NCI-H345 treated with DMSO at 0.1 percent for 48 hours (cell line): ENCODE measurements around the gene GPC3.

Experiments
- DNase-seq: peaks from one replicate; lab custom pipeline; 2025; ENCODE audit not compliant: unreplicated experiment; lab: John Stamatoyannopoulos, UW

The GPC3 gene

GRCh38 chrX:133852401-133852800 lies 133.0 kb downstream of the GPC3 start:
- DNase-seq = no peak

- DNase-seq = no peak
Measured at GRCh38 chrX:133850399-133850798, 135.0 kb downstream of the GPC3 start.

- no peak for DNase-seq
Measured at GRCh38 chrX:133849676-133850075, 135.7 kb downstream of the GPC3 start.

GRCh38 chrX:133847340-133847994 lies 137.9 kb downstream of the GPC3 start:
- DNase-seq = no peak

- no peak for DNase-seq
Measured at GRCh38 chrX:133846311-133846710, 139.1 kb downstream of the GPC3 start.

GRCh38 chrX:133840415-133840814 lies 145.0 kb downstream of the GPC3 start:
- no peak for DNase-seq

GRCh38 chrX:133838761-133839676 lies 146.4 kb downstream of the GPC3 start:
- DNase-seq = peak; percentile 7

GRCh38 chrX:133837091-133837490 lies 148.3 kb downstream of the GPC3 start:
- DNase-seq = no peak

- no peak for DNase-seq
Measured at GRCh38 chrX:133836561-133836960, 148.8 kb downstream of the GPC3 start.

- DNase-seq = no peak
Measured at GRCh38 chrX:133834771-133835170, 150.6 kb downstream of the GPC3 start.

GRCh38 chrX:133819546-133819945 lies 165.8 kb downstream of the GPC3 start:
- no peak for DNase-seq

GRCh38 chrX:133818019-133818418 lies 167.4 kb downstream of the GPC3 start:
- no peak for DNase-seq

- DNase-seq = no peak
Measured at GRCh38 chrX:133815496-133815895, 169.9 kb downstream of the GPC3 start.

GRCh38 chrX:133813971-133814370 lies 171.4 kb downstream of the GPC3 start:
- DNase-seq = no peak

- DNase-seq = no peak
Measured at GRCh38 chrX:133812402-133812801, 173.0 kb downstream of the GPC3 start.

GRCh38 chrX:133810925-133811324 lies 174.5 kb downstream of the GPC3 start:
- no peak for DNase-seq

GRCh38 chrX:133804072-133804471 lies 181.3 kb downstream of the GPC3 start:
- no peak for DNase-seq

GRCh38 chrX:133796282-133796681 lies 189.1 kb downstream of the GPC3 start:
- DNase-seq = no peak

GRCh38 chrX:133794126-133794525 lies 191.3 kb downstream of the GPC3 start:
- DNase-seq = no peak

- no peak for DNase-seq
Measured at GRCh38 chrX:133793626-133794025, 191.8 kb downstream of the GPC3 start.

- peak; percentile 64 for DNase-seq
Measured at GRCh38 chrX:133792198-133792953, 193.0 kb downstream of the GPC3 start.

GRCh38 chrX:133789829-133790228 lies 195.6 kb downstream of the GPC3 start:
- DNase-seq = no peak
